GM18520 (cell line): ENCODE results near the gene SCUBE3.

ENCODE experiments used
- ATAC-seq: cut with Tn5 transposase; IDR thresholded peaks from one replicate; pipeline ENCODE4 v1.9.1; 2021; ENCODE audit not compliant: unreplicated experiment

The SCUBE3 gene

GRCh38 chr6:35265523-35265922 lies 51.8 kb downstream of the SCUBE3 start:
- no peak for ATAC-seq

- ATAC-seq, result no peak
Measured at GRCh38 chr6:35267446-35267845, 53.7 kb downstream of the SCUBE3 start.

GRCh38 chr6:35267897-35268296 lies 54.1 kb downstream of the SCUBE3 start:
- no peak for ATAC-seq

GRCh38 chr6:35272005-35272404 lies 58.2 kb downstream of the SCUBE3 start:
- no peak for ATAC-seq

- no peak for ATAC-seq
Measured at GRCh38 chr6:35273822-35274559, 60.2 kb downstream of the SCUBE3 start.

GRCh38 chr6:35275744-35276260 lies 62.0 kb downstream of the SCUBE3 start:
- no peak for ATAC-seq

GRCh38 chr6:35278708-35279107 lies 65.0 kb downstream of the SCUBE3 start:
- no peak for ATAC-seq

GRCh38 chr6:35280903-35281302 lies 67.1 kb downstream of the SCUBE3 start:
- no peak for ATAC-seq

- no peak for ATAC-seq
Measured at GRCh38 chr6:35282472-35282871, 68.7 kb downstream of the SCUBE3 start.

- ATAC-seq, result no peak
Measured at GRCh38 chr6:35283361-35283760, 69.6 kb downstream of the SCUBE3 start.

- ATAC-seq, result no peak
Measured at GRCh38 chr6:35287671-35288396, 74.1 kb downstream of the SCUBE3 start.

GRCh38 chr6:35288834-35289233 lies 75.1 kb downstream of the SCUBE3 start:
- no peak for ATAC-seq

- no peak for ATAC-seq
Measured at GRCh38 chr6:35291491-35291890, 77.7 kb downstream of the SCUBE3 start.

GRCh38 chr6:35292494-35292893 lies 78.7 kb downstream of the SCUBE3 start:
- ATAC-seq, result no peak

- no peak for ATAC-seq
Measured at GRCh38 chr6:35293681-35294080, 79.9 kb downstream of the SCUBE3 start.

- no peak for ATAC-seq
Measured at GRCh38 chr6:35294308-35294945, 80.7 kb downstream of the SCUBE3 start.

- no peak for ATAC-seq
Measured at GRCh38 chr6:35295036-35295435, 81.3 kb downstream of the SCUBE3 start.

GRCh38 chr6:35295521-35296315 lies 82.0 kb downstream of the SCUBE3 start:
- no peak for ATAC-seq

- ATAC-seq, result no peak
Measured at GRCh38 chr6:35296931-35297600, 83.3 kb downstream of the SCUBE3 start.
